BE2C (cell line): Measurements from ENCODE around the gene MAPKAPK5.
A peak's percentile ranks its signal among the peaks of the same experiment; 100 is the strongest.

Experiments
- DNase-seq: peaks from one replicate; pipeline ENCODE4 v3.0.0-alpha.2; 2020
- H3K27me3 ChIP-seq: fragments of 250-450 bp; sonication (Bioruptor Pico); 2 replicates; pipeline ENCODE4 v1.5.1; 2020; ENCODE audit warnings: mild to moderate bottlenecking
- H3K36me3 ChIP-seq: fragments of 250-450 bp; sonication (Bioruptor Pico); 2 replicates; pipeline ENCODE4 v1.5.1; 2020; ENCODE audit warnings: mild to moderate bottlenecking
- H3K4me1 ChIP-seq: fragments of 250-450 bp; sonication (Bioruptor Pico); 2 replicates; pipeline ENCODE4 v1.5.1; 2020
- H3K4me3 ChIP-seq: 2 replicates; pipeline ENCODE4 v1.5.1; 2011; ENCODE audit warnings: low read depth, low read length
- H3K9me3 ChIP-seq: fragments of 250-450 bp; sonication (Bioruptor Pico); 2 replicates; pipeline ENCODE4 v1.5.1; 2020
- CTCF ChIP-seq: IDR thresholded peaks from 2 replicates; pipeline ENCODE4 v1.5.1; 2012; ENCODE audit warnings: mild to moderate bottlenecking, low read depth, low read length

MAPKAPK5 gene

GRCh38 chr12:111838353-111838752 lies 3.7 kb upstream of the MAPKAPK5 start:
- no peak for TF ChIP-seq CTCF
- Histone ChIP-seq H3K9me3 (no peaks in the 10 kb centered on the region), H3K4me3 (no peak overlapping the region), H3K36me3 (peaks cover 21% of the 10 kb centered on the region), H3K27me3 (0 out of 2 replicates have a peak, but pooled peaks cover 2% of the 10 kb centered on the region), H3K4me1 (no peaks in the 10 kb centered on the region)
- DNase-seq = no peak

DNA sequence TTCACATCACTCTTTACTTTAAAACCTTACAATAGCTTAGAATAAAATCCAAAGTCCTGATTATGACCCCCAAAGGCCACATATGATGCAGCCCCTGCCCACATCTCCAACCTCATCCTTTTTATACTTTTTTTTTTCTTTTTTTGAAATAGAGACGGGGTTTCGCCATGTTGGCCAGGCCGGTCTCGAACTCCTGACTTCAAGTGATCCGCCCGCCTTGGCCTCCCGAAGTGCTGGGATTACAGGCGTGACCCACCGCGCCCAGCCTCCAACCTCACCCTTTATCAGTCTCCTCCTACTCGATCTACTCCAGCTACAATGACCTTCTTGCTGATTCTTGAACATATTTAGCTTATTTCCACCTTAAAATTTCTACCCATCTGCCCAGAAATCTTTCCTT lies 1.2 kb upstream of the MAPKAPK5 start:
- H3K4me1 ChIP-seq = no peaks in the 10 kb centered on the region
- no peaks in the 10 kb centered on the region for H3K27me3 ChIP-seq
- H3K9me3 ChIP-seq = no peaks in the 10 kb centered on the region
- DNase-seq = no peak
- TF ChIP-seq CTCF = no peak
- H3K36me3 ChIP-seq = peaks cover 41% of the 10 kb centered on the region
- peak overlapping the region; percentile 98 for H3K4me3 ChIP-seq

DNA sequence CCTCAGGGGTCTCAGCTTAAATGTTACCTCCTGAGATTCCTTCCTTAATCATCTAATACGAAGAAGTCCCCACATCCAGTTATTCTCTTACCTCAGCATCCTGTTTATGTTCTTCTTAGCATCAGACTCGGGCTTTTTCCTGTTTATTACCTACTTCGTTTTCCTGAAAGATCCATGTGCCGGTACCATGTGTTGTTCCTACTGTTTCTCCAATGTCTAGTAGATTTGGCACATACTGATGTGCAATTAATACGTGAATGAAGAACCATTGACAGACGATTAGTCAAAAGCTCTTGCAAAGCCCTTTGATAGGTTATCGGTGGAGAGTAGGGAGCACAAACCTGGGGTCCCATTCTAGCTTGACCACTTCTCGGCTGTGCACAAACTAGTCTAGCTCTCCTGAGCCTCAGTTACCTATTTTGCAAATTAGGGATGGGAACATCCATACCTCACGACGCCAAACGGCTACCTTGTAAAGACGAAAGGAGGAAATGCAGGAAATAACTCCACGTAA lies 735 bp upstream of the MAPKAPK5 start:
- Histone ChIP-seq H3K27me3 (no peaks in the 10 kb centered on the region), H3K4me3 (peak overlapping the region; percentile 98), H3K9me3 (no peaks in the 10 kb centered on the region), H3K36me3 (peaks cover 44% of the 10 kb centered on the region), H3K4me1 (no peaks in the 10 kb centered on the region)
- no peak for DNase-seq
- no peak for TF ChIP-seq CTCF

DNA sequence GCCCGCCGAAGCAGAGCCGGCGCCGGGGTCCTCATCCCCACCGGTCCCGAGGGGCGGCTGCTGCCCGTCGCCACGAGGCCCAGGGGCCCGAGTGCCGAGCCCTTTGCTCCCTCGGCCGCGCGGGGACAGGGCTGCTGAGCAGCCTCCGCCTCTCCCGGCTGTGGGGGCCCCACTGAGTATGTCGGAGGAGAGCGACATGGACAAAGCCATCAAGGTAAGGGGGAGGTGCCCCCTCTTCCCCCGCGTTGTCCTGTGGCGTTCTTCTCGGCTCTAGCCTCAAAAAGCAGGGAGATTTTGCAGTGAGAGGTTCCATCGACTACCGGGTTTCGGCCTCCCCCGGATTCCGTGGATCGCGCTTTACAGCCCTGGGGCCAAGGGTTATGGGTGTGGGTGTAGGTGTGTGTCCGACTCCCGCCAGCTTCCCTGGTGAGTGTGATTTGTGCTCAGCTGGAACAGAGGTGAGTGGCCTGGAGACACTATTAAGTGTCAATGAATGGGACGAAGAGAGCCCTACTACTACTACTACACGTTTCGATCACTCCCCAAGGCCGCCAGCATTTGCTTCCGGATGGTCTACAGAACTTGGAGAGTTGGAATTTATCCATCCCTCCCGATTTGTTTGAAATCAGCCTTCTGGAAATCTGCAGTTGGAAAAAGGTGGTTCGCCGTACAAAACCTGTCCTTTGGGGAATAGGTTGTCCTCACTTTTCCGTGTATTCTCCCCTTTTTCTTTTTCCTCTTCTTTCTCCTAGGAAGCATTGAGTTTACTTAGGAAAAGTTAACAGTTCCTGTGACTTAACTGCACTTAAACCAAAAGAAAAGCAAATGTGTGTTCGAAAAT lies 748 bp downstream of the MAPKAPK5 start:
- DNase-seq = peak; percentile 13
- no peak for TF ChIP-seq CTCF
- Histone ChIP-seq H3K36me3 (peaks cover 53% of the 10 kb centered on the region), H3K9me3 (no peaks in the 10 kb centered on the region; the same call in 1 of the 2 replicates), H3K27me3 (no peaks in the 10 kb centered on the region), H3K4me1 (no peaks in the 10 kb centered on the region), H3K4me3 (peak overlapping the region; percentile 98)

DNA sequence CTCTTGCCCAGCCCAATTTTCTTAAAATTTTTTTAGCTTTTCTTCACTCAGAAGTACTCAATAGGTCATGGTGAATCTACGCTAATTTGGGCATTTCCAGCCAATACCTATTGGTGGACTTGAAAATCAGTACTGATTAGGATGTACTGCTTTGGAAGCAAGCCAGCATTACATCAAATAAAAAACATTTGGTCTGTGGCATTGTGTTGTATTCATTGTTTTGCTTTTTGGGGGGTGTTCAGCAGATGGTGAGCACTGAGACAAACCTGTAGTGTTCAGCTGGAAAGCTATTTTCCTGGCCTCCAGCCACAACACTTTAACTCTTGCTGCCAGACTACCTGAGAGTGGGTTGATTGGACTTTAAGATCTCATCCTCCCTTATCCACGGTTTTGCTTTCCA lies 4.0 kb downstream of the MAPKAPK5 start:
- no peaks in the 10 kb centered on the region for H3K4me1 ChIP-seq
- H3K27me3 ChIP-seq = no peaks in the 10 kb centered on the region
- no peak for TF ChIP-seq CTCF
- H3K36me3 ChIP-seq = peaks cover 63% of the 10 kb centered on the region
- H3K9me3 ChIP-seq = no peaks in the 10 kb centered on the region; the same call in 1 of the 2 replicates
- no peak for DNase-seq
- no peak overlapping the region for H3K4me3 ChIP-seq

DNA sequence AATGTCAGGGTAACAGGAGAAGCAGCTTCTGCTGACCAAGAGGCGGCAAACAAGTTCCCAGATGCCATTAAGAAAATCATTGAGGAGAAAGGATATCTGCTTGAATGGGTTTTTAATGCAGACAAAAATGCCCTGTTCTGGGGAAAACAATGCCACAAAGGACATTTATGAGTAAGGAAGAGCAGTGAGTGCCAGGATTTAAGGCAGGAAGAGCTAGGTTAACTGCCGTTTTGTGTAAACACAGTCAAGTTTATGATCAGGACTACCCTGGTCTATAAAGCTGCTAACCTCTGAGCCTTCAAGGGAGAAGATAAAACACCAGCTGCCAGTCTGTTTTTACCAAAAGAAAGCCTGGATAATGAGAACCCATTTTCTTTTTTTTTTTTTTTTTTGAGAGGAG lies 8.5 kb downstream of the MAPKAPK5 start:
- Histone ChIP-seq H3K36me3 (peaks cover 47% of the 10 kb centered on the region), H3K27me3 (no peaks in the 10 kb centered on the region), H3K4me3 (no peak overlapping the region), H3K9me3 (no peaks in the 10 kb centered on the region; the same call in 1 of the 2 replicates), H3K4me1 (no peaks in the 10 kb centered on the region)
- no peak for DNase-seq
- TF ChIP-seq CTCF = no peak
